Mucosa of rectum (tissue), 2 donors: ENCODE data around the gene YARS2.

ENCODE experiments used
- H3K27ac ChIP-seq, 2 donors: one replicate each; pipeline ENCODE4 v1.7.0; 2013; ENCODE audit warnings: inconsistent platforms in 2 of 2, low read depth in 2 of 2, low read length in 2 of 2
- H3K27me3 ChIP-seq, 2 donors: one replicate each; pipeline ENCODE4 v1.7.0; 2013; ENCODE audit warnings: low read length in 2 of 2; ENCODE audit not compliant: control insufficient read depth in 2 of 2, insufficient read depth in 2 of 2
- H3K36me3 ChIP-seq, 2 donors: one replicate each; pipeline ENCODE4 v1.7.0; 2013; ENCODE audit warnings: low read length in 2 of 2; ENCODE audit not compliant: control insufficient read depth in 2 of 2, insufficient read depth in 2 of 2
- H3K4me1 ChIP-seq, 2 donors: one replicate each; pipeline ENCODE4 v1.7.0; 2013; ENCODE audit warnings: low read length in 2 of 2, mild to moderate bottlenecking in 1 of 2; ENCODE audit not compliant: control insufficient read depth in 2 of 2, insufficient read depth in 2 of 2
- H3K4me3 ChIP-seq, 2 donors: one replicate each; pipeline ENCODE4 v1.7.0; 2013; ENCODE audit warnings: low read length in 2 of 2
- H3K9ac ChIP-seq, 2 donors: one replicate each; pipeline ENCODE4 v1.7.0; 2013; ENCODE audit warnings: low read length in 2 of 2, low read depth in 1 of 2, mild to moderate bottlenecking in 1 of 2
- H3K9me3 ChIP-seq, 2 donors: one replicate each; pipeline ENCODE4 v1.7.0; 2013; ENCODE audit warnings: low read length in 2 of 2; ENCODE audit not compliant: control insufficient read depth in 2 of 2
- donor health status: healthy.
- donor health status: Normal muscosa, but diverticular disease.

Gene YARS2

GRCh38 chr12:32755654-32756475 lies at the start of gene YARS2:
YARS2 (minus strand) TSS chr12:32755897; CDS start chr12:32755874, 23 bp downstream.
- Histone ChIP-seq H3K36me3 (peaks cover 9 to 17% of the 10 kb centered on the region in 2 donors), H3K9ac (peak within 1 kb of the TSS; percentile 70 to 96), H3K4me3 (peak within 1 kb of the TSS; percentile 86 to 99), H3K27ac (peak within 1 kb of the TSS; percentile 88 to 96), H3K9me3 (no peaks in the 10 kb centered on the region), H3K27me3 (no peaks in the 10 kb centered on the region), H3K4me1 (peaks cover 4 to 15% of the 10 kb centered on the region in 2 donors)

GRCh38 chr12:32804301-32804700 lies 48.6 kb upstream of the YARS2 start:
- Histone ChIP-seq H3K27me3 (no peaks in the 10 kb centered on the region), H3K9me3 (no peaks in the 10 kb centered on the region), H3K4me1 (no peaks in the 10 kb centered on the region), H3K36me3 (peaks cover 22 to 25% of the 10 kb centered on the region in 2 donors), H3K27ac (no peak overlapping the region), H3K4me3 (no peak overlapping the region), H3K9ac (no peak overlapping the region)

GRCh38 chr12:32801269-32801980 lies 45.7 kb upstream of the YARS2 start:
- Histone ChIP-seq H3K9ac (no peak overlapping the region), H3K4me1 (no peaks in the 10 kb centered on the region), H3K27ac (no peak overlapping the region), H3K9me3 (no peaks in the 10 kb centered on the region), H3K36me3 (peaks cover 11 to 18% of the 10 kb centered on the region in 2 donors), H3K4me3 (no peak overlapping the region), H3K27me3 (no peaks in the 10 kb centered on the region)

- no peak overlapping the region for H3K9ac ChIP-seq
- no peak overlapping the region for H3K4me3 ChIP-seq
- no peak overlapping the region for H3K27ac ChIP-seq
- no peaks in the 10 kb centered on the region for H3K9me3 ChIP-seq
- no peaks in the 10 kb centered on the region for H3K4me1 ChIP-seq
- H3K36me3 ChIP-seq = peaks cover 26 to 29% of the 10 kb centered on the region in 2 donors
- H3K27me3 ChIP-seq = no peaks in the 10 kb centered on the region
Observed at GRCh38 chr12:32794281-32794680, 38.6 kb upstream of the YARS2 start.

- Histone ChIP-seq H3K4me1 (no peaks in the 10 kb centered on the region), H3K9ac (no peak overlapping the region), H3K9me3 (no peaks in the 10 kb centered on the region), H3K27me3 (no peaks in the 10 kb centered on the region), H3K36me3 (peaks cover 16 to 24% of the 10 kb centered on the region in 2 donors), H3K27ac (no peak overlapping the region), H3K4me3 (no peak overlapping the region)
Observed at GRCh38 chr12:32789916-32790315, 34.2 kb upstream of the YARS2 start.

GRCh38 chr12:32789446-32789845 lies 33.7 kb upstream of the YARS2 start:
- Histone ChIP-seq H3K36me3 (peaks cover 16 to 20% of the 10 kb centered on the region in 2 donors), H3K4me3 (no peak overlapping the region), H3K27ac (no peak overlapping the region), H3K9me3 (no peaks in the 10 kb centered on the region), H3K27me3 (no peaks in the 10 kb centered on the region), H3K4me1 (no peaks in the 10 kb centered on the region), H3K9ac (no peak overlapping the region)

GRCh38 chr12:32788405-32788804 lies 32.7 kb upstream of the YARS2 start:
- Histone ChIP-seq H3K4me1 (no peaks in the 10 kb centered on the region), H3K27ac (no peak overlapping the region), H3K36me3 (peaks cover 13% of the 10 kb centered on the region in 2 donors), H3K27me3 (no peaks in the 10 kb centered on the region), H3K9ac (no peak overlapping the region), H3K9me3 (no peaks in the 10 kb centered on the region), H3K4me3 (no peak overlapping the region)

- H3K4me1 ChIP-seq = no peaks in the 10 kb centered on the region
- no peaks in the 10 kb centered on the region for H3K27me3 ChIP-seq
- no peaks in the 10 kb centered on the region for H3K9me3 ChIP-seq
- H3K4me3 ChIP-seq = no peak overlapping the region
- H3K27ac ChIP-seq = no peak overlapping the region
- no peak overlapping the region for H3K9ac ChIP-seq
- H3K36me3 ChIP-seq = peaks cover 0 to 4% of the 10 kb centered on the region in 2 donors
Observed at GRCh38 chr12:32785557-32785956, 29.9 kb upstream of the YARS2 start.

- H3K27ac ChIP-seq = no peak overlapping the region
- H3K4me3 ChIP-seq = no peak overlapping the region
- H3K27me3 ChIP-seq = no peaks in the 10 kb centered on the region
- H3K4me1 ChIP-seq = peaks cover 0 to 8% of the 10 kb centered on the region in 2 donors
- no peak overlapping the region for H3K9ac ChIP-seq
- H3K36me3 ChIP-seq = no peaks in the 10 kb centered on the region
- no peaks in the 10 kb centered on the region for H3K9me3 ChIP-seq
Observed at GRCh38 chr12:32783029-32783428, 27.3 kb upstream of the YARS2 start.

- Histone ChIP-seq H3K36me3 (no peaks in the 10 kb centered on the region), H3K27ac (no peak overlapping the region), H3K4me3 (no peak overlapping the region), H3K27me3 (no peaks in the 10 kb centered on the region), H3K4me1 (peaks cover 0 to 23% of the 10 kb centered on the region in 2 donors), H3K9ac (no peak overlapping the region), H3K9me3 (no peaks in the 10 kb centered on the region)
Observed at GRCh38 chr12:32780071-32780470, 24.4 kb upstream of the YARS2 start.
